SU-DHL-6 (cell line): ENCODE measurements around the gene MRPS27.

Experiments used
- EZH2phosphoT487 ChIP-seq: fragments of 200-600 bp; sonication (generic), shearing (Covaris generic); conservative IDR thresholded peaks from 2 replicates; pipeline ENCODE4 v1.6.1; 2018; ENCODE audit warnings: mild to moderate bottlenecking, antibody characterized with exemption, low read length, moderate library complexity, mixed read lengths
- TF ChIP-seq, protein P1 (sequence below): fragments of 200-600 bp; sonication (generic); IDR thresholded peaks from one replicate; pipeline ENCODE4 v1.5.1; 2017; ENCODE audit warnings: antibody characterized with exemption, mild to moderate bottlenecking, low read length, moderate library complexity; ENCODE audit not compliant: insufficient read depth, poor library complexity, severe bottlenecking

DNA sequence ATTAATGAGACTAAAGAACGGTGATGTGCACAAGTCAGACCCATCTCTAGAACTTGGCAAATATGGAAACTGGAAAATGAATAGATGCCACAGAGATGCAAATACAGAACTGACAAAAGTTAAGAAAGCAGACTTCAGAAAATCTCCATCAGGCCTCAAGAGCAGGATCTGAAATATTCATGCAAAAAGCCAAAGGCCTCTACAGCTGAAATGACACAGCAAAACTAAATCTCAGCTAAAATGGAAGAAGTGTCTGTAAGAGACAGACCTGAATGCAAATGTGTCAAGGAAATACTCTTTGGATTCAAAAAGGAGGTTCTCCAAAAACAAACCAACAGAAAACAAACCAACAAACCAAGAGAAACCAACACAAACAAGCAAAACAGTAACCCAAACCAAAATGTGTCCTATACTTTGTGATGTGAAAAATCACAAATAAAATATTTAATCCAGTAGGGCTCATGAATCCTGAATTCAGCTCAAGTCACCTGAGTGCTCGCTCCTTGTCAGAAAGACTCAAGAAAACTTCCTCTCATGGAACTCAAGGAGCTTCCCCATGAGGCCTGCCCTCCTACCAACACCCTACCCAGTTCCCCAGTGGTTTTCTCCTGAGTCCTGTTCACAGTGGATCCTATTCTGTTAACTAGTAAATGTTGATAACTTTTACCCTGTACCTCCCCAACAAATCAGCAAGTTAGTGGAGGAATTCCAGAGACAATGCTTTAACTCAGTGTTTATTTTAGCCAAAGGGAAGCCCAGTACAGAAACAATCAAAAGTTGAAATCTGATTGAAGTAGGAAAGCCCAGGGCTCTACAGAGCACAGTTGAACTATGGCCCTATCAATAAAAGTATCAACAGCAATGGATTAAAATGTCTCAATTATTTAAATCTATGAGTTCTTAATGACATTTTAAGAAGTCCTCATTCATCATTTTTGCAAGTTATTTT, 14.6 kb downstream of the MRPS27 start:
- TF ChIP-seq, protein P1, sequence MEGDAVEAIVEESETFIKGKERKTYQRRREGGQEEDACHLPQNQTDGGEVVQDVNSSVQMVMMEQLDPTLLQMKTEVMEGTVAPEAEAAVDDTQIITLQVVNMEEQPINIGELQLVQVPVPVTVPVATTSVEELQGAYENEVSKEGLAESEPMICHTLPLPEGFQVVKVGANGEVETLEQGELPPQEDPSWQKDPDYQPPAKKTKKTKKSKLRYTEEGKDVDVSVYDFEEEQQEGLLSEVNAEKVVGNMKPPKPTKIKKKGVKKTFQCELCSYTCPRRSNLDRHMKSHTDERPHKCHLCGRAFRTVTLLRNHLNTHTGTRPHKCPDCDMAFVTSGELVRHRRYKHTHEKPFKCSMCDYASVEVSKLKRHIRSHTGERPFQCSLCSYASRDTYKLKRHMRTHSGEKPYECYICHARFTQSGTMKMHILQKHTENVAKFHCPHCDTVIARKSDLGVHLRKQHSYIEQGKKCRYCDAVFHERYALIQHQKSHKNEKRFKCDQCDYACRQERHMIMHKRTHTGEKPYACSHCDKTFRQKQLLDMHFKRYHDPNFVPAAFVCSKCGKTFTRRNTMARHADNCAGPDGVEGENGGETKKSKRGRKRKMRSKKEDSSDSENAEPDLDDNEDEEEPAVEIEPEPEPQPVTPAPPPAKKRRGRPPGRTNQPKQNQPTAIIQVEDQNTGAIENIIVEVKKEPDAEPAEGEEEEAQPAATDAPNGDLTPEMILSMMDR = no peak
- TF ChIP-seq EZH2phosphoT487 = no peak
